ENCODE measurements around the gene SVIL.
"Not testable (repeated sequence)": the region's sequence is repeated elsewhere in the genome, so short reads cannot be mapped to it uniquely, and the experiment has no call there.

The SVIL gene

DNA sequence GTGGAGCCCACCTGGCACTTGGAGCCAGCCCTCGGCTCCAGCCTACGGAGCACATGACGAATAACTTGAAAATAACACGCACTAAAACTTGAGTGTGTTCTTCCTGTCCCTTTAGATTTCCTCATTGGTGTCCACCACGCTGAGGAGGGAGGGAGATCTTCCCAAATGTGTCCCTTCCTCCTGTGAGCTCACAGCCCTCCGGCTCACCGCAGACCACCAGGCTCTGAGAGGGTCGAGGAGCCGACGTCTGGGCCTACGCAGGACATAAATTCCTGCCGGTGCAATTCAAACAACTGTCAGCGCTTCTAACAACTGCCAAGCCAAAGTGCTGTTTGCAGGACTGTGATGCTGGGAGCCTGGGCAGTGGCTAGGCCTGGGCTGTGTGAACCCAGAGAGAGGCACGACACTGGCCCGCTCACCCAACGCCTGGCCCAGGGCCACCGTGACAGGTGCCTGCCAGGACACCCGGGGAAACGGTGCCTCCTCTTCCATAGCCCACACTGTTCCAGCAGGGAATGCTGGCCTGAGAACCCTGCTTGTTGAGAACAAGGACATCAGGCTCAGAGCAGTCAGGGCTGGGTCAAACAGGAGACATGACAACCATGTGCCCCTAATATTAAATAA lies 118.3 kb downstream of the SVIL start:
- not testable (repeated sequence) for DNase-seq (ENCODE audit: low read depth in 2 of 2)

DNA sequence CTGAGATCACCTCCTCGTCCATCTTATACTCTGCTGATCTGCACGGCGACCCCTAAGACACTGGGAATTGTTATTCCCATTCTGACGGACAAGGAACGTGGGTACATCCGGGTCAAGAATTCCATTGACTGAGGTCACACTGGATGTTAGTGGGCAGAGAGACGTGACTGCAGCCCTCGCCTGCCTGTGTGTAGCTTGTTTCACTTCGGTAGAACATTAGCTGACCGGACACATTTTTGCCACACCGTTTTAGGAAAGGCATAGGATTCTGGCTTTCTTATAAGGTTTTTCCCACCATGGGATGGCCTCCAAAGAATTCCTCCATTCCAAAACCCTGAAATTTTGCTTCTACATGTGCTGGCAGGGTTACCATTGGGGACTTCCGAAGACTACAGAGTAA lies 118.9 kb downstream of the SVIL start:
- not testable (repeated sequence) for DNase-seq (ENCODE audit: low read depth in 2 of 2)

DNA sequence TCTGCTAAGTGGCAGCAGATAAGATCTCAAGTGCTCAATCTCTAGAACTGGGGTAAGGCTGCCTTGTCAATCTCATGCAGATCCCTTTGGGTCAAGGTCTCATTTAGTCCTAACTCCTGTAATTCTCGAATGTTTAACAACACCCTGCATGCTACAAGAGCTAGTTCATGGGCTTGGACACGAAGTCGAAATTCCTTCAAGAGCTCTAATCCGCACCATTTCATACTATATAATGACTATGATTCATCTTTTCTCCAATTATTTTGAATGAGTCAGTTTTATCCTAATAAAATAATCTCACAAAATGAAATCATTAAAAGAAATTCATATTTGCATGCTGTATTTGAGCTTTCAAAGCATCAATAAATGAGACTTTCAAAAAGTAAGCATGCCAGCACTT lies 119.7 kb downstream of the SVIL start:
- not testable (repeated sequence) for DNase-seq (ENCODE audit: low read depth in 2 of 2)

DNA sequence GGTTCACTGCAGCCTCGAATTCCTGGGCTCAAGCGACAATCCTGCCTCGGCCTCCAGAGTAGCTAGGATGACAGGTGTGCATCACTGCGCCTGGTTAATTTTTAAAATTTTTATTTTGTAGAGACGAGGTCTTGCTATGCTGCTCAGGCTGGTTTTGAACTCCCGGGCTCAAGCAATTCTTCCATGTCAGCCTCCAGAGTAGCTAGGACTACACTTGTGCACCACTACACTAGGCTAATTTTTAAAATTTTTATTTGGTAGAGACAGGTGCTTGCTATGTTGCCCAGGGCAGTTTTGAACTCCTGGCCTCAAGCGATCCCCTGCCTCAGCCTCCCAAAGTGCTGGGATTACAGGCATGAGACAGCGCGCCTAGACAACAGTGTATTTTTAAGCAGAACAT lies 120.5 kb downstream of the SVIL start:
- DNase-seq (ENCODE audit: low read depth in 2 of 2), result no peak

DNA sequence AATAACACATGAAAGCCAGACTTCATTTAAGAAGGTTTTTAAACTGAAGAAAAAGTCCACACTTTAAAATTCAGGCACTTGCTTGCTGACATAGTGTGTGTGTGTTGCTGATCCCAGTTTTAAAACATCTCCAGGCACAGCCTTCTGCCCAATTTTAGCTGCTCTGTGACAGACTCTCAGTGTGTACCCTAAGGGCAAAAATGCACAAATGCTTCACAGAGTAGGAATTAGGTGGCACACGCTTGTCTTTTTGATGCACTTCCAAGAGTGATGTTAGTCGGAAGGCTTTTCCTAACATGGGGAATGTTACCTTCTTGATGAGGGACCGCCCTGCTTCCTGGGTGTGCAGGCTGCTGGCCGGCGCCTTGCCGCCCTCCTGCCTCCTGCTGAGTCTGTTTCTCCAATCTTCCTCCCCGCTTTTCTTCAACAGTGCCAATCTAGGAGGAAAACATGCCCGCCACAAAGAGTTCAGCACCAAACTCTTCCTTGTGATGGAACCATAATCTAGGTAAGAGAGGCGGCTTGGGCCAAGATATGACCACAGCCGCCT lies 122.3 kb downstream of the SVIL start:
- DNase-seq (ENCODE audit: low read depth in 2 of 2), result no peak

DNA sequence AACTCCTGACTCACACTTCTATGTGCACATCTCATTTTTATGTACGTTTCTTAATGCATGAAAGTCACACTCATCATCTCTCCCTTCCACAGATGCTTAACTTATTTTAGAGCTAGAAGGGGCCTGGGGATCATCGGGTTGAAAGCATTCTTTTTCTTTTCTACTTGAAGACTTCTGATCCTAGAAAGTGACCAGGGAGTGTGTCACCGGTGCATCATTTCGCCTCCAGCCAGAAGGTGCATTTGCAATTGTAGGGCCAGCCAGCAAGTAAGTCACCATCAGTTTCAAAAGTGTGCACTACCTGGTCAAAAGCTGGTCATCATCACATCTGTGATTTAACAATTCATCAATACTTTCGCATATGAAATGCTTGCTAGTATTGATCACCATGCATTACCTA lies 123.0 kb downstream of the SVIL start:
- not testable (repeated sequence) for DNase-seq (ENCODE audit: low read depth in 2 of 2)

DNA sequence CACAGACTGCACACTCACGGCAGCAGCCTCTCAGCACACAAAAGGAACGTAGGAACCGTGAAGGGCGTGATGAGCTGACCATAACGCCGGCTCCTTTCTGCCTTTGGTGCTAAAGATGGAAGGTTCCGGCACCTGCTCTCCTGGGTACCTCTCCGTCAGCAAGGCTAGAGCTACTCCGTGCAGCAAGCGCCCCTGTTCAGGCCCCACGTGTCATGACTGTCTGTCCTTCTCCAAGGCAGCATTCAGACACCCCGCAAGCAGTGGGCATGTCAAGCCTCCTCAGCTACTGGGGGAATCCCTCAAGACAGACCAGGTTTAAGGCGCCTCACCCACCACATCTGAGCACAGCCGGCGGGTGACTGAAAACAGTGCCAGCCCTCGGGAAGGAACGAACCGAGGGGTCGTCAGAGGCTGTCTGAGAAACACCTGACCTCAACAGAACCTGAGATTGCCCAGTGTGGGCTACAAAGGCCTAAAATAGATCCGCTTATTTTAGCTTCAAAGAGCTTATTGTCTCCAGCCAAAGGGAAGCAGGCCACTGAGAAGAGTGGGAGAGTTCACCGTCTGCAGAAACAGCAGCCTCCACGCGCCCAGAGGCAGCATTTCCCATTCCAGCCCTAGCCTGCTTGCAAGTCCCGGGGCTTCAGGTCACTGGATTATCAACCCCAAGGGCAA lies 124.2 kb downstream of the SVIL start:
- DNase-seq (ENCODE audit: low read depth in 2 of 2), result not testable (repeated sequence)

DNA sequence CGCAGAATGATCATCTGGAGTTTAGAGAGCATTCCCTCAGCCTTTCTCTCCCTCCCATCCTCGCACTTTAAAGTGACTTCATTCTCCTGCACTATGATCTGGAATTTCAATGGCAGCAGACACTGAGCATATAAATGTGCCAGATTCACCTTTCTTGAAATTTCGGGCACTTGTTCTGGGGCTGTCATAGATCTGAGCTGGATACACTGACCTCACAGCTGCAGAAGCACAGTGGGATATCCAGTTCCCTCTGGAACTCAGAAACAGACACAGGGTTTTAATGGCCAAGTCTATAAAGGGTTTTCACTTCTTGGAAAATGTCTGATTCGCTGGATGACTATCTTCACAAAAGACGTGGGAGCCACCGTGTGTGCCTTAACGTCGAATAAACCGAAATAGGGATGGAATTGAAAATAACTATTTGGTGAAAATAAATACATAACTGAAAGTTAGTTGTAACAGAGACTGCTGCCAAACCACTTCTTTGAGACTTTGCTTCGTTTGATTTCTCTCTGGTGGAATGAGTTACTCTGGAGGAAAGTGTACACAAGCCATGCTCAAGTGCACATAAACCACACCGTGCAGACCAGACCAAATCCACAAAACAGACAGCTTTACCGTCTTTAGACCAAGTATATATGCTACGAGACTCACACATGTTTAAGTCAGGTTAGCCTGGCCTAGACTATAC lies 126.1 kb downstream of the SVIL start:
- no peak for DNase-seq (ENCODE audit: low read depth in 2 of 2)

DNA sequence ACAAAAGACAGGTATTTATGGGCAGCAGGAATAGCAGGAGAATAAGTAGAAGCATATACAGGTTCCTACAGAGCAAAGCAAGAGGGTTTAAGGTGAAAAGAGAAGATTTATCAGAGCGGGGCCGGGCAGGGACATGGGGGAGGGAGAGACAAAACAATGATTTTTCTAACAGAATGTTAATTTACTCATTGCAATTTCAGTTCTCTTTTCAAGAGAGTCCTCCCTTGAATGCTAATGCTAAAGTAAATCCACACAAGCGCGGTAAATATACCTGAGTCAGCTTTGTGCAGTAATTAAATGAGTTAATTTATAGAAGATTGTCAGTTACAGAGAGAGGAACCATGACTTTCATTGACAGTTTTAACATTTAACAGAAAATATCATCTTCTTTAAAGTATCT lies 127.0 kb downstream of the SVIL start:
- DNase-seq (ENCODE audit: low read depth in 2 of 2), result not testable (repeated sequence)

DNA sequence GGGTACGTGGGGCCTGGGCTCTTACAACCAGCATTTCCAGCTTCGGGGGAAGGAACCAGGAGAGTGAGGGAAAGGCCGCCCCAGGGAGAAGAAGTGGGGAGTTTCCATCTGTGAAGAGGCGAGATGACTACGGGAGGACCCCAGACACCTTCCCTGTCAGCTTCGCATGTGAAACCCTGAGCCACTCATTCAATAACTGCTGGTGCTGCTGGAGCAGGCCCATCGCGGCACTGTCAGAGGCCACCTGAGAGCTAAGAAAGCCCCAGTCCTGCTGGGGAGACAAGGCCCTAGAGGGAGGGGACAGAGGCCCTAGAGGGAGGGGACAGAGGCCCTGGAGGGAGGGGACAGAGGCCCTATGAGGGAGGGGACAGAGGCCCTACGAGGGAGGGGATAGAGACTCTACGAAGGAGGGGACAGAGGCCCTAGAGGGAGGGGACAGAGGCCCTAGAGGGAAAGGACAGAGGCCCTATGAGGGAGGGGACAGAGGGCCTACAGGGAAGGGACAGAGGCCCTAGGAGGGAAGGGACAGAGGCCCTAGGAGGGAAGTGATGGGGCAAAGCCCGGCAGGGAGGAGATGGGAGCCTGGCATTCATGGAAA lies 128.3 kb downstream of the SVIL start:
- not testable (repeated sequence) for DNase-seq (ENCODE audit: low read depth in 2 of 2)

DNA sequence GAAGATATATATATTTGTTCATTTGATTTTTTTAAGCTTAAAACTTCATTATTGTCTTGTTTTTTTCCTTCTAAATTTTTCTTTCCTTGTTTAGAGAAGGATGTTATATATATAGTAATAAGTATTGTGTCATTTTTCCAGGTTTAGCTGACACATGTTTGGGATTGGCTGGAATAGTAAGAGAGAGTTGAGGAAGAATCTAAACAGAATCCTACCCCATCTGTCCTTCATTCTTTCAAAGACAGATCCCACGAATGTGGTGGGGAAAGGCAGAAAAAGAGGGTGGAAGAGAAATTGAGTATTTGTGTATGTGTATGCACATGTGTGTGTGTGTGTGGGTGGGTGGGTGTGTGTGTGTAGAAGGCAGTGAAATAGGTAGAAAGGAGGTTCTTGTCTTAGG lies 132.4 kb downstream of the SVIL start:
- DNase-seq (ENCODE audit: low read depth in 2 of 2), result no peak

DNA sequence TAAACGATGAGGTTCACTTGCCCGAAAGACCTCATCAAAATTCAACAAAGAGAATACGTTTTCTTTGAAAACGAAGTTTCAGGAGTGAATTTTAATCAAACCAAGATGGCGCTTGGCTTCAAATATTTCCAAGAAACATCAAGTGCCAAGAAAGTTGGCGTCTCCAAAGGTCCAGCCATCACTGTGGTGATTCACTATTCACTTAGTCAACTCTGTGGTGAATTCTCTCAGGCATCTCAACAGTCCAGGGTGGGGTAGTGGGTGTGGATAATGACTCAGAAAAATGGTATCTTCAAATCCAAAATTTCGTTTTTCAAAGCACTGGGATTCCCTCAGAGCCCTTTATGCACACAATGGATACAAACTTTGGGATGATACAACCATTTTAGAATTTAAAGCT lies 133.1 kb downstream of the SVIL start:
- no peak for DNase-seq (ENCODE audit: low read depth in 2 of 2)

DNA sequence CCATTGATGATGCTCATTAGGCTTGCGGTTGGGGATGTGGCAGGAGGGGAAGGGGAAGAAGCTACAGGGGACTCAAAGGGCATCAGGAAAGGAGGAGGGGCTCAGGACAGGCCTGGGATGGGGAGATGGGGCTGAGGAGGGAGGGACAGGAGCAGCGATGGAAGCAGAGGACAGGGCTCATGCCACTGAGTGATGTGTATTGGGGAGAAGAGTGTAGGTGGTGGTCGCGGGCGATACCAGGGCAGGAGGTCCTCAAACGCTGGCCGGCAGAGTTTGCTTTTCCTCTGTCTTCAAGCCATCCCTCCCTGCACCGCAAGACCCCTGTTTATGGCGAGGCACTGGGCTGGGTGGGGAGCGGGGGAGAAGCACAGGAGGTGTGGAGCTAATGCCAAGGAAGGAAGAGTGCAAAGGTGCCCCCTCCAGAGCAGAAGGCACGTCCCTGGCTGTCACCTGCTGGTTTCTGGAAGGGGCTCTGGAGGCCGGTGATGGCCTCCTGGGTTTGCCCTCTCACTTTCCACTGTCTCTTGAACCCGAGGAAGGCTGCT lies 134.7 kb downstream of the SVIL start:
- no peak for DNase-seq (ENCODE audit: low read depth in 2 of 2)

DNA sequence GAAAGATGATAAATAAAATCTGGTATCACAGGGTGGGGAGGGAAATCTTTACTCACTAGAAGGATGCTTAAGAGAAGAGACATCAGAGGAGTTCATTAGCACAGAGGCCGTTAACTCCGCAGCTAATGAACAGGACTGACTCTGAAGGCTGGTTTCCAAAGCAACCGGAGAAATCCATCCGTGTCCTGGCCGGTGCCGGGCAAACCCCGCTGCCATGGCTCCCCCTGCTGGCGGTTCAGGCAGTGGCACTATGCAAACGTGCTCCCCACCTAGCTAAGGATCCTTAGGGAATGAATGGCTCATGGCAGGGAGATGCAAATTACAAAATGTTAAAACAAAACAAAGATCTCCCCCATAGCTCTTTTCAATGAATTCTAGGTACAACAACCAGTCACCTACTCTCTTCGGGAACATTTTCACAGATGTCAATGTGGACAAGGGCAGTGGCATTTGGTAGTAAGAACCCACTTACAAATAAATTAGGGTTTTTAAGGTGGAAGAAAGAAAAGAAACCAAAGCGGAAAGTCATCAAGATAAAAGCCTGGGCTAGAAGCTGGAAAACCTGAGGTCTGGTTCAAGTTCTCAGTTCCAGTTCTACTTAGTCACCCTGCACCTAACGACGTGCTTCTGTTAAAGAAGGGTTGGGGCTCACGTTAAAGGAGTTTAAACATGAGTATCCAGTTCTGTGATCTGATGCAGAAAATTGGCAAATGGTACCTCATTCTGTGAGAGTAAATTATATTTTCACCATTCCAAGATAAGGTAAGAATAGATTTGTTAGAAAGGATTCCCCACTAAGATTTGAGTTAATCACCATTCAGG lies 138.2 kb downstream of the SVIL start:
- DNase-seq (ENCODE audit: low read depth in 2 of 2), result peak; percentile 34 to 63

DNA sequence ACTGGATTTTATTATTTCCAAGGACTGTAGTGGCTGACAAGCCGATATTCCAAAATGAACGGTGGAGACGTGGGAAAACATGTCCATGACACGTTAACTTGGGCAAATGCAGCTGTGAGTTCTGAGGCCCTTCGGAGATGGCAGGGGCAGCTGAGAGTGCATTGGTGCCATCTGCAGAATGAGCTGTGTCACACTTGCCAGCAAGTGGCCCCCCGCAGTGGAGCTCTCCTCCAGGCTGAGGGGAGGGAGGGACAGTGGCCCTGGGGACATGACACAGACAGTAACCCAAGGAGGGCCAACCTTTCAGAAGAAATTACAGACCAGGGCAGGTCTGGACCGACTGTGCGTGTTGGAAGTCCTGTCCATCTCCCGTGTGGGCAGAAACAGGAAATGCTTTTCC lies 139.4 kb downstream of the SVIL start:
- no peak for DNase-seq (ENCODE audit: low read depth in 2 of 2)

DNA sequence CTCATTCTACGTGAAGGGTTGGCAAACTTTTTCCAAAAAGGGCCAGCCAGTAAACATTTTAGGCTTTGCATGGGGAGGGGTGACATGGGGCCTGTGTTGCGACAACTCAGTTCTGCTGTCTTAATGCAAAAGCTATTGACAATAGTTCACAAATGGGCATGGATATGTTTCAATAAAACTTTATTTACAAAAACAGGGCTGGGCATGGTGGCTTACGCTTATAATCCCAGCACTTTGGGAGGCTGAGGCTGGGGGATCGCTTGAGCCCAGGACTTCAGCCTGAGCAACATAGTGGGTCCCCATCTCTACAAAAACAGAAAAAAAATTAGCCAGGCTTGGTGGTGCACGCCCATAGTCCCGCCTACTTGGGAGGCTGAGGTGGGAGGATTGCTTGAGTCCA lies 141.1 kb downstream of the SVIL start:
- DNase-seq (ENCODE audit: low read depth in 2 of 2), result no peak

DNA sequence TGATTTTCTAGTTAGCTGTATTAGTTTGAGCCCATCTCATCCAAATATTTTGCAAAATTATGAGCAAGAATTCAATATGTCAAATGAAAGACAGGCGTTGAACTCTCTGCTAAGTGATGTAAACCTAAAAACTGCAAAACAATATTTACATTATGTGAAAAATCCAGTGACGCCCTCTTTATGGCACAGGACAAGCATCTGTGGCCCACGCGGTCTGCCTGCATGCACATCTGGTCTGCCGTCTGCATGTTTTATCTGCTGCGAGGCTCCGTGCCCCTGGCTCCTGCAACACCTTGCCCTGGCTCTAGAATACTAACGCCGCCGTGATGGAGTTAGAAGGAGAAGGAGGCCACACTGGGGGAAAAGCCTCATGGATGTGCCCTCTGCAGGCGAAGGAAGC lies 142.0 kb downstream of the SVIL start:
- no peak for DNase-seq (ENCODE audit: low read depth in 2 of 2)

DNA sequence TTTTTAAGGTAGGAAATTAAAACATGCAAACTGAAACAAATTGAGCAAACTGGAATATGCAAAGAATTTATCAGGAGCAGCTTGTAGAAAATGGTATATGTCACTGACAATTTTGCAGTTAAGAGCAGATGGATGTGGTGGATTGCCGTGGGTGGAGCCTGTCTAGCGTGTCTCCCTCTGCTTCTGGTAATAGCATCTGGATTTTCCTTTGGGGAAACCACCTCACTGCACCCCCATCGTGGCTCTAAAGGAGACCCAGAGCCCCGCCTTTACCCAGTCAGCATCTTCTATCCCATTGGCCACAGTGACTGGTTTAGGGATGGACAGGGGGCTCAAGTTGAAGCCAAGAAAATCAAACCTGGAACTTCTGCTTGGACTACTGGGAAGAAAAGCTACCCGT lies 142.9 kb downstream of the SVIL start:
- no peak for DNase-seq (ENCODE audit: low read depth in 2 of 2)

DNA sequence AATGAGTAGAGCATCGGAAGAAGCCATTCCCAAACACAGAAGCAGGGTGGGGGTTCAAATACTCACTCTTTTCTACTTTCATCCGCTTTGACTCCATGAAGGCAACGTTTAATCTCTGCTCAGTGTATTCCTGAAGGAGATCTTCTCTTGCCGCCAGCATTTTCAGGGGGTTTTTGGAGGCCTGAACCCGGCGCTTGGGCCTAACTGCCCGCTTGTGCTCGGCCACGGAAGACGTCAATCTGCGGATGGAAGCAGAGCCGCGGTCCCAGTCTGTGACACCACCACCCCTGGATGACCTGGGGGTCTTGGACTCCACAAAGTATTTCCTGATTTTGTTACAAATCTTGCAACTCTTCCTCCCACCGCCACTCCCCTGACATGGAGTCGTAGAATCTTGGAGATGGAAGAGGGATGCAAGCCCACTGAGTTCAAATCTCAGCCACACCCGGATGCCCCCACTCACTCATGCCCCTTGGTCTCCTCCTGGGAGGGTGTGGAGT lies 143.9 kb downstream of the SVIL start:
- not testable (repeated sequence) for DNase-seq (ENCODE audit: low read depth in 2 of 2)

DNA sequence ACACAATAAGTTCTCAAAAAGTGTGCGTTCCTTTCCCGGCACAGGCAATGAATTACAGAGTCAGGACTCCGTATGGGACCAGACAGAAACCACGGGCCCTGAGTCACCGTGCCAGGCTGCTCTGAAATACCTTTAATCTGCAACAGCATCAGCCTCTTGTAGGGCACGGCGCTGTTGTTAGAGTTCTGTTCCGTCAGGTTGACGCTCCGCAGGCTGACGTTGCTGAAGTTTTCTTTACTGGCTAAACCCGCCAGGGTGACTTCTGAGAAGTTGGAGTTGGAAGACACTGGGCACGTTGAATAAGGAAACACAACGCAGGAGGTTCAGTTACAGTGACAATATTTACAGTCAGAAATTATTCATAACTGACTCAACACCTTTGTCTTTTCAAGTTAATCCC lies 146.3 kb downstream of the SVIL start:
- not testable (repeated sequence) for DNase-seq (ENCODE audit: low read depth in 2 of 2)

DNA sequence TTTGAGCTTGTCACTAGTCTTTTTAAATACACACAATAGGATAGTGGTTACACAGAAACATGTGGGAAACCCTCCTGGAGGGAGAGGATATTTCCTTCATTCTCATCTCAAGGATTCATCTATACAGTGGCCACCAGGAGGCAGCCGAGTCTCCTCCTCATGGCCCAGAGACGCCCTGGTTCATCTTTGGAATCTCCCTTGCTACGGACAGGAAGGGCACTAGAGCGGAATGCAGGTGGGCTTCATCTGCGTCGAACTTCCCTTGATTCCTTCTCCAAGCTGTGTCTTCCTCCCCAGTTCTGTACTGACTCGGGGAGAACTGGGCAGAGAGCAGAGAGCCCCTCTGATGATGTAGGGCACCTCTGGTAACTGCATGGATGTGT lies 146.9 kb downstream of the SVIL start:
- not testable (repeated sequence) for DNase-seq (ENCODE audit: low read depth in 2 of 2)
